ENCODE results near the gene CISTR.

DNA sequence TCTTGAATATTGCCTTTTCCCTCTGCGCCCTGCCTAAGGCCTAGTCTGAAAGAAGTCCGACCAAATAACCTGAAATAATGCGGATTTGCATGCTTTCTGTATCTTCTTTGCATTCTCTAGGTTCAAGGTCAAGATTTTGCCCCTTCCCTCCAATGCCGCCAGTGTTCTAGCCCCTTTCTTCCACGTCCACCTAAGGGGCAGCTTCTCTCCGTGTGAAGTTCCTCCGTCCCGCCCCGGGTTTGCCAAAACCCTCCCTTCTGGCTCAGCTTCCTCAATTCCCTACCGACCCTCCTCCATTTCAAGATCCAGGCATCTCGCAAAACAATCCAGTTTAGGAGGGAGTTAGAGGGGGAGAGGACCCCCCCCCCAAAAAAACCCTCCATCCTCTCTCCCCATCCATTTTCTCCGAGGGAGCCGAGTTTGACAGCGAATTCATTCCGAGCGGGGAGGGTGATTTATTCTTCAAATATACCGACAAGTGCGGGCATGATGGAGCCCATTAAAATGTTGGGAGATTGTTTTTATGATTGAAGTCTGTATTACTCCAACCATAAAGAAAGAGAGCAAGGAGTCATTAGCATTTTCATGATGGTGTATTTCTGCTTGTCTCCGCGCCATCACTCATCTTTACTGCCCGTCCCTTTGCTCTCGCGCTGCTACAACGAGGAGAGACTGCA is 55.0 kb downstream of the CISTR start:
- TF ChIP-seq TAF1 (IDR thresholded peaks at IDR 0.05; ENCODE audit: low read depth, low read length) (no peak), PAX5 (IDR thresholded peaks at IDR 0.05; ENCODE audit: insufficient read depth, low read length, severe bottlenecking) (no peak), POLR2A (IDR thresholded peaks at IDR 0.05; ENCODE audit: low read depth, low read length) (no peak), POLR2AphosphoS5 (IDR thresholded peaks at IDR 0.05; ENCODE audit: low read depth, low read length) (no peak)

All from GM12891 (cell line).